H1 (cell line): Measurements from ENCODE around the gene C19orf47.

Source experiments
- BACH1 ChIP-seq: IDR thresholded peaks from 2 replicates; pipeline ENCODE4 v1.6.1; 2012; ENCODE audit warnings: low read length, improper control_type of control experiment
- EZH2 ChIP-seq: fragments of 200-600 bp; sonication (generic); IDR thresholded peaks from 2 replicates; pipeline ENCODE4 v1.7.1; 2012; ENCODE audit warnings: low read depth, mild to moderate bottlenecking, moderate library complexity, low read length, inconsistent platforms; ENCODE audit not compliant: severe bottlenecking
- GABPA ChIP-seq: IDR thresholded peaks from 2 replicates; pipeline ENCODE4 v1.6.1; 2011; ENCODE audit warnings: mild to moderate bottlenecking, low read length, moderate library complexity, borderline replicate concordance; ENCODE audit not compliant: insufficient read depth
- HDAC6 ChIP-seq: IDR thresholded peaks from one replicate; pipeline ENCODE4 v1.7.1; 2012; ENCODE audit warnings: low read depth, mild to moderate bottlenecking, inconsistent platforms, low read length, moderate library complexity
- JUN ChIP-seq: IDR thresholded peaks from 2 replicates; pipeline ENCODE4 v1.6.1; 2011; ENCODE audit warnings: low read depth, mild to moderate bottlenecking, improper control_type of control experiment, low read length
- JUND ChIP-seq: IDR thresholded peaks from 2 replicates; pipeline ENCODE4 v1.6.1; 2011; ENCODE audit warnings: mild to moderate bottlenecking, improper control_type of control experiment, low read length
- KDM1A ChIP-seq: fragments of 200-600, 300-600 bp; sonication (generic); IDR thresholded peaks from 2 replicates; pipeline ENCODE4 v1.7.1; 2016; ENCODE audit warnings: mild to moderate bottlenecking, low read length, borderline replicate concordance
- NRF1 ChIP-seq: IDR thresholded peaks from 2 replicates; pipeline ENCODE4 v1.6.1; 2011; ENCODE audit warnings: mild to moderate bottlenecking, low read depth, low read length, improper control_type of control experiment
- POLR2A ChIP-seq, 2 experiments: IDR thresholded peaks; 1 replicate in 1 of 2; 2 replicates in 1 of 2; pipeline ENCODE4 v1.6.1; 2011; ENCODE audit warnings: low read depth in 2 of 2, low read length in 2 of 2, mild to moderate bottlenecking in 2 of 2; ENCODE audit errors: control extremely low read depth in 1 of 2
- POLR2AphosphoS5 ChIP-seq: IDR thresholded peaks from 2 replicates; pipeline ENCODE4 v1.6.1; 2011; ENCODE audit warnings: low read depth, low read length
- RAD21 ChIP-seq, 2 experiments: IDR thresholded peaks in 1 of 2; conservative IDR thresholded peaks in 1 of 2; 2 replicates each; pipeline ENCODE4 v1.6.1; 2011; ENCODE audit warnings: low read depth in 2 of 2, low read length in 2 of 2, improper control_type of control experiment in 1 of 2, inconsistent platforms in 1 of 2, mild to moderate bottlenecking in 1 of 2, moderate library complexity in 1 of 2
- YY1 ChIP-seq: IDR thresholded peaks from 2 replicates; pipeline ENCODE4 v1.6.1; 2011; ENCODE audit warnings: low read depth, mild to moderate bottlenecking, low read length
- ZNF274 ChIP-seq: IDR thresholded peaks from 2 replicates; pipeline ENCODE4 v1.7.0; 2012; ENCODE audit warnings: low read length, borderline replicate concordance; ENCODE audit errors: extremely low read depth
- TF ChIP-seq, protein P1 (sequence below), 3 experiments: IDR thresholded peaks; 1 replicate in 2 of 3; 2 replicates in 1 of 3; pipeline versions ENCODE4 v1.5.1 to v1.6.1; 2011; ENCODE audit warnings: low read length in 3 of 3, mild to moderate bottlenecking in 3 of 3, inconsistent platforms in 2 of 3, low read depth in 1 of 3, moderate library complexity in 1 of 3; ENCODE audit not compliant: insufficient read depth in 1 of 3; ENCODE audit errors: control extremely low read depth in 1 of 3

GRCh38 chr19:40302224-40303011 is 45.8 kb downstream of the C19orf47 start:
- no peak for TF ChIP-seq KDM1A
- no peak for TF ChIP-seq POLR2AphosphoS5
- TF ChIP-seq, protein P1, sequence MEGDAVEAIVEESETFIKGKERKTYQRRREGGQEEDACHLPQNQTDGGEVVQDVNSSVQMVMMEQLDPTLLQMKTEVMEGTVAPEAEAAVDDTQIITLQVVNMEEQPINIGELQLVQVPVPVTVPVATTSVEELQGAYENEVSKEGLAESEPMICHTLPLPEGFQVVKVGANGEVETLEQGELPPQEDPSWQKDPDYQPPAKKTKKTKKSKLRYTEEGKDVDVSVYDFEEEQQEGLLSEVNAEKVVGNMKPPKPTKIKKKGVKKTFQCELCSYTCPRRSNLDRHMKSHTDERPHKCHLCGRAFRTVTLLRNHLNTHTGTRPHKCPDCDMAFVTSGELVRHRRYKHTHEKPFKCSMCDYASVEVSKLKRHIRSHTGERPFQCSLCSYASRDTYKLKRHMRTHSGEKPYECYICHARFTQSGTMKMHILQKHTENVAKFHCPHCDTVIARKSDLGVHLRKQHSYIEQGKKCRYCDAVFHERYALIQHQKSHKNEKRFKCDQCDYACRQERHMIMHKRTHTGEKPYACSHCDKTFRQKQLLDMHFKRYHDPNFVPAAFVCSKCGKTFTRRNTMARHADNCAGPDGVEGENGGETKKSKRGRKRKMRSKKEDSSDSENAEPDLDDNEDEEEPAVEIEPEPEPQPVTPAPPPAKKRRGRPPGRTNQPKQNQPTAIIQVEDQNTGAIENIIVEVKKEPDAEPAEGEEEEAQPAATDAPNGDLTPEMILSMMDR (IDR thresholded peaks at IDR 0.05; ENCODE audit: control extremely low read depth in 1 of 3, insufficient read depth in 1 of 3, low read depth in 1 of 3, low read length in 3 of 3) = no peak
- TF ChIP-seq RAD21 (IDR thresholded peaks at IDR 0.05 in 1 of 2, conservative IDR thresholded peaks at IDR 0.05 in 1 of 2; ENCODE audit: low read depth in 2 of 2, low read length in 2 of 2) = no peak
- TF ChIP-seq GABPA = no peak
- TF ChIP-seq ZNF274 = no peak
- TF ChIP-seq JUND = no peak
- TF ChIP-seq YY1 = no peak
- TF ChIP-seq NRF1 = no peak
- TF ChIP-seq EZH2 = no peak
- no peak for TF ChIP-seq HDAC6
- no peak for TF ChIP-seq JUN
- no peak for TF ChIP-seq BACH1
- TF ChIP-seq POLR2A (IDR thresholded peaks at IDR 0.05; ENCODE audit: control extremely low read depth in 1 of 2, low read depth in 2 of 2, low read length in 2 of 2) = no peak
